Astrocyte (in vitro differentiated cells and primary cell): ENCODE measurements around the gene MAGI1. TPM values are rescaled to one million over a fixed set of nuclear protein-coding genes. Genes with fewer than 3 reads are reported as not detected.

ENCODE experiments used
- DNase-seq: peaks from one replicate; pipeline ENCODE4 v3.0.0-alpha.2; 2010; ENCODE audit warnings: low read depth
- FAIRE-seq: peaks from 2 replicates; lab custom pipeline; 2011; peaks lifted over from hg19 to GRCh38; lab: Jason Lieb, UNC
- H2AFZ ChIP-seq: 2 replicates; pipeline ENCODE4 v1.6.0; 2012; ENCODE audit warnings: low read depth, low read length, inconsistent platforms
- H3K27ac ChIP-seq: 2 replicates; pipeline ENCODE4 v1.5.1; 2011; ENCODE audit warnings: low read depth, low read length, inconsistent platforms
- H3K27me3 ChIP-seq: 2 replicates; pipeline ENCODE4 v1.6.0; 2011; ENCODE audit warnings: low read length, inconsistent platforms; ENCODE audit not compliant: insufficient read depth
- H3K36me3 ChIP-seq: 2 replicates; pipeline ENCODE4 v1.5.1; 2011; ENCODE audit warnings: low read length, inconsistent platforms; ENCODE audit not compliant: insufficient read depth
- H3K4me1 ChIP-seq: 2 replicates; pipeline ENCODE4 v1.5.1; 2011; ENCODE audit warnings: low read length, inconsistent platforms; ENCODE audit not compliant: insufficient read depth
- H3K4me2 ChIP-seq: 2 replicates; pipeline ENCODE4 v1.6.0; 2012; ENCODE audit warnings: low read length, inconsistent platforms
- H3K4me3 ChIP-seq: 2 replicates; pipeline ENCODE4 v1.5.1; 2011; ENCODE audit warnings: low read depth, mild to moderate bottlenecking, low read length, inconsistent platforms; ENCODE audit not compliant: insufficient read depth
- H3K79me2 ChIP-seq: 2 replicates; pipeline ENCODE4 v1.6.0; 2012; ENCODE audit warnings: mild to moderate bottlenecking, low read length, inconsistent platforms; ENCODE audit not compliant: insufficient read depth
- H3K9ac ChIP-seq: 2 replicates; pipeline ENCODE4 v1.6.0; 2012; ENCODE audit warnings: mild to moderate bottlenecking, low read length, inconsistent platforms
- H3K9me3 ChIP-seq: 2 replicates; pipeline ENCODE4 v1.5.1; 2012; ENCODE audit warnings: low read depth, mild to moderate bottlenecking, low read length, inconsistent platforms; ENCODE audit not compliant: insufficient read depth
- H4K20me1 ChIP-seq: 2 replicates; pipeline ENCODE4 v1.6.0; 2012; ENCODE audit warnings: low read length, inconsistent platforms; ENCODE audit not compliant: insufficient read depth
- H3K27ac Mint-ChIP-seq: one replicate; pipeline ENCODE4 v1.8.0; 2021; ENCODE audit warnings: mild to moderate bottlenecking, mixed read lengths; ENCODE audit not compliant: unreplicated experiment
- H3K27me3 Mint-ChIP-seq: one replicate; pipeline ENCODE4 v1.8.0; 2021; ENCODE audit warnings: low read depth, mixed read lengths; ENCODE audit not compliant: unreplicated experiment
- H3K36me3 Mint-ChIP-seq: one replicate; pipeline ENCODE4 v1.8.0; 2021; ENCODE audit warnings: low read depth, mixed read lengths; ENCODE audit not compliant: unreplicated experiment
- H3K4me1 Mint-ChIP-seq: one replicate; pipeline ENCODE4 v1.8.0; 2021; ENCODE audit warnings: low read depth, mixed read lengths; ENCODE audit not compliant: unreplicated experiment
- H3K4me3 Mint-ChIP-seq: one replicate; pipeline ENCODE4 v1.8.0; 2021; ENCODE audit warnings: mild to moderate bottlenecking, moderate library complexity, mixed read lengths; ENCODE audit not compliant: unreplicated experiment
- H3K9me3 Mint-ChIP-seq: one replicate; pipeline ENCODE4 v1.8.0; 2021; ENCODE audit warnings: mild to moderate bottlenecking, mixed read lengths; ENCODE audit not compliant: unreplicated experiment
- EZH2 ChIP-seq: IDR thresholded peaks from 2 replicates; pipeline ENCODE4 v1.6.1; 2012; ENCODE audit warnings: mild to moderate bottlenecking, low read length, inconsistent platforms; ENCODE audit not compliant: insufficient read depth
- total RNA-seq: library from RNA; stranded (reverse); gene quantifications from 2 replicates; pipeline ENCODE4 v1.2.1, GENCODE V29; 2021
- TF ChIP-seq, protein P1 (sequence below): IDR thresholded peaks from 2 replicates; pipeline ENCODE4 v1.5.1; 2011; ENCODE audit warnings: low read depth, mild to moderate bottlenecking, inconsistent platforms, low read length, moderate library complexity; ENCODE audit not compliant: insufficient read depth

Gene MAGI1
- total RNA-seq, 1 donor from 2014 or later, result 31.8 TPM

DNA sequence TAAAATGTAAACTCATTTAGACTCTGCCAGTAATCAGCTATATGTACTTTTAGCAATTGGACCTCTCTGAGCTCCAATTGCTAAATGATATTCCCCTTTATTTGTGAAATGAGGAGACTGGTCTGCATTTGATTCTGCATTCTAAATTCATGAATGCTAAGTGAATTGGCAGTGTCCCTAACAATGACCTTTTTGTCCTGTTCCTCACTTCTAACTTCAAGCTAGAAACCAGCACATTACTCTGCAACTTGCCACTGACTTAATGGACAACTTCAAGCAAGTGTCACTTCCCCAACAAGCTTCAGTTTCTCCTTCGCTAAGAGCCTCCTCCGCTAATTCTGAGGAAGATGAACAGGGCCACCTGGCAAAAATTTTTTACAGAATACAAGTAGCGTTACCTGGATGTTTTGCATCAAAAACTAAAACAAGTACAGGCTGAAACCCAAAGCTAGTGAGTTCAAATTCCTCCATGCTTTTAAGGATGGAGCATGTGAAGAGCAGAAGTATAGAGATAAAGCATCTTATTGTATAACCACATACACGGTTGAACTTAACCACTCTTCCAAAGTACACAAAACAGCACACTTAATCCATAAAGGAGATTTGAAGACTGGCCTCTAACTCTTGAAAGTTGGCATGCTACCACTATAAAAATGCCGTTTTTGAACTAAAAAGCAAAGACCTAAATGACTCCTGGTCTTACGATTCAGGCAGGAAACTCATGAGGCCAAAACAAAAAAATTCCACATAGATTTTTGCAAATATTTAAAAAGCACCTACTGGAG is 207.6 kb downstream of the MAGI1 start:
- H3K79me2 ChIP-seq, result no peaks in the 10 kb centered on the region

DNA sequence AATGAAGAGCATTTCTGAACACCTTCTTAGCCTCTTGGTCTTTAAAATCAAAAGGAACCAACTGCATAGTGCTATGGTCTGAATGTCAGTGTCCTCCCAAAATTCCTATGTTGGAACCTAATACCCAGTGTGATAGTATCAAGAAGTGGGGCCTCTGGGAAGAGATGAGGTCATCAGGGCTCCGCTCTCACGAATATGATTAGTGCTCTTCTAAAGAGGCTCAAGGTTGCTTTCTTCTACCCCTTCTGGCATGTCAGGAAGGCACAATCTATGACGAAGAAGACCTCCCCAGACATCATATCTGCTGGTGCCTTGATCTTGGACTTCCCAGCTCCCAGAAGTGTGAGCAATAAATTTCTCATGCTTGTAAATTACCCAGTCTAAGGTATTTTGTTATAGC is 209.5 kb downstream of the MAGI1 start:
- TF ChIP-seq, protein P1, sequence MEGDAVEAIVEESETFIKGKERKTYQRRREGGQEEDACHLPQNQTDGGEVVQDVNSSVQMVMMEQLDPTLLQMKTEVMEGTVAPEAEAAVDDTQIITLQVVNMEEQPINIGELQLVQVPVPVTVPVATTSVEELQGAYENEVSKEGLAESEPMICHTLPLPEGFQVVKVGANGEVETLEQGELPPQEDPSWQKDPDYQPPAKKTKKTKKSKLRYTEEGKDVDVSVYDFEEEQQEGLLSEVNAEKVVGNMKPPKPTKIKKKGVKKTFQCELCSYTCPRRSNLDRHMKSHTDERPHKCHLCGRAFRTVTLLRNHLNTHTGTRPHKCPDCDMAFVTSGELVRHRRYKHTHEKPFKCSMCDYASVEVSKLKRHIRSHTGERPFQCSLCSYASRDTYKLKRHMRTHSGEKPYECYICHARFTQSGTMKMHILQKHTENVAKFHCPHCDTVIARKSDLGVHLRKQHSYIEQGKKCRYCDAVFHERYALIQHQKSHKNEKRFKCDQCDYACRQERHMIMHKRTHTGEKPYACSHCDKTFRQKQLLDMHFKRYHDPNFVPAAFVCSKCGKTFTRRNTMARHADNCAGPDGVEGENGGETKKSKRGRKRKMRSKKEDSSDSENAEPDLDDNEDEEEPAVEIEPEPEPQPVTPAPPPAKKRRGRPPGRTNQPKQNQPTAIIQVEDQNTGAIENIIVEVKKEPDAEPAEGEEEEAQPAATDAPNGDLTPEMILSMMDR, result no peak
- no peak for TF ChIP-seq EZH2
- Histone ChIP-seq H3K4me2 (peak overlapping the region; percentile 68), H2AFZ (no peak overlapping the region), H3K9me3 (no peaks in the 10 kb centered on the region), H3K79me2 (no peaks in the 10 kb centered on the region), H4K20me1 (no peaks in the 10 kb centered on the region), H3K9ac (no peak overlapping the region), H3K4me1 (peaks cover 27% of the 10 kb centered on the region), H3K27ac (no peak overlapping the region), H3K36me3 (no peaks in the 10 kb centered on the region), H3K27me3 (no peaks in the 10 kb centered on the region), H3K4me3 (no peak overlapping the region)
- H3K9me3 Mint-ChIP-seq, result no peaks in the 10 kb centered on the region
- H3K27ac Mint-ChIP-seq, result no peak overlapping the region
- H3K4me3 Mint-ChIP-seq, result no peak overlapping the region
- H3K36me3 Mint-ChIP-seq, result no peaks in the 10 kb centered on the region
- DNase-seq (peak; percentile 39), FAIRE-seq (no peak)
- no peaks in the 10 kb centered on the region for H3K27me3 Mint-ChIP-seq
- H3K4me1 Mint-ChIP-seq, result peaks cover 57% of the 10 kb centered on the region

More for the DNA sequence above, 207.6 kb downstream of the MAGI1 start:
- H3K9me3 Mint-ChIP-seq, result peaks cover under 1% of the 10 kb centered on the region
- Histone ChIP-seq H3K9me3 (no peaks in the 10 kb centered on the region), H3K4me2 (no peak overlapping the region), H3K4me3 (no peak overlapping the region), H3K9ac (no peak overlapping the region), H3K36me3 (no peaks in the 10 kb centered on the region), H4K20me1 (no peaks in the 10 kb centered on the region), H3K27ac (no peak overlapping the region), H2AFZ (no peak overlapping the region), H3K4me1 (peaks cover 33% of the 10 kb centered on the region), H3K27me3 (no peaks in the 10 kb centered on the region)
- no peaks in the 10 kb centered on the region for H3K27me3 Mint-ChIP-seq
- TF ChIP-seq, protein P1, result no peak
- TF ChIP-seq EZH2, result no peak
- peaks cover 75% of the 10 kb centered on the region for H3K4me1 Mint-ChIP-seq
- no peak overlapping the region for H3K27ac Mint-ChIP-seq
- no peak overlapping the region for H3K4me3 Mint-ChIP-seq
- peaks cover under 1% of the 10 kb centered on the region for H3K36me3 Mint-ChIP-seq
- DNase-seq (no peak), FAIRE-seq (peak; percentile 47)

DNA sequence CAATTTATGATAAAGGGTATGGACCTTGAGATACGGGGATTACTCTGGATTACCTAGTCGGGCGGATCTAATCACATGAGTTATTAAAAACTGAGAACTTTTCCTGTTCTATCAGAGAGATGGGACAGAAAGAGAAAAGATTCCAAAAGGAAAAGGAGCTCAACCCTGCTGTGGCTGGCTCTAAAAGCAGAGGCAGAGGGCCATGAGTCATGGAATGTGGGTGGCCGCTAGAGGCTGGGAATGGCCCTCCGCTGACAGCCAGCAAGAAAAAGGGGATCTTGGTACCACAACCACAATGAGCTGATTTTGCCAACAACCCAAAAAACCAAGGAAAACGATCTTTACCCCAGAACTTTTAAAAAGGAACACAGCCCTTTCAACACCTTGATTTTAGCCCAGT is 210.0 kb downstream of the MAGI1 start:
- Mint-ChIP-seq H3K9me3 (no peaks in the 10 kb centered on the region), H3K36me3 (no peaks in the 10 kb centered on the region), H3K4me3 (no peak overlapping the region), H3K27ac (no peak overlapping the region), H3K27me3 (no peaks in the 10 kb centered on the region), H3K4me1 (peaks cover 52% of the 10 kb centered on the region)
- H3K9me3 ChIP-seq, result no peaks in the 10 kb centered on the region
- H3K4me2 ChIP-seq, result peak overlapping the region; percentile 68
- H2AFZ ChIP-seq, result no peak overlapping the region
- no peaks in the 10 kb centered on the region for H3K79me2 ChIP-seq
- H3K27me3 ChIP-seq, result no peaks in the 10 kb centered on the region
- no peak overlapping the region for H3K9ac ChIP-seq
- H4K20me1 ChIP-seq, result no peaks in the 10 kb centered on the region
- H3K36me3 ChIP-seq, result no peaks in the 10 kb centered on the region
- peak; percentile 85 for FAIRE-seq
- H3K27ac ChIP-seq, result no peak overlapping the region
- TF ChIP-seq, protein P1, result no peak
- TF ChIP-seq EZH2, result no peak
- H3K4me1 ChIP-seq, result peaks cover 22% of the 10 kb centered on the region
- peak; percentile 77 for DNase-seq
- no peak overlapping the region for H3K4me3 ChIP-seq
